ENCODE results near the gene TRIM16.
"Not testable (repeated sequence)": the region's sequence is repeated elsewhere in the genome, so short reads cannot be mapped to it uniquely, and the experiment has no call there.

Gene TRIM16

DNA sequence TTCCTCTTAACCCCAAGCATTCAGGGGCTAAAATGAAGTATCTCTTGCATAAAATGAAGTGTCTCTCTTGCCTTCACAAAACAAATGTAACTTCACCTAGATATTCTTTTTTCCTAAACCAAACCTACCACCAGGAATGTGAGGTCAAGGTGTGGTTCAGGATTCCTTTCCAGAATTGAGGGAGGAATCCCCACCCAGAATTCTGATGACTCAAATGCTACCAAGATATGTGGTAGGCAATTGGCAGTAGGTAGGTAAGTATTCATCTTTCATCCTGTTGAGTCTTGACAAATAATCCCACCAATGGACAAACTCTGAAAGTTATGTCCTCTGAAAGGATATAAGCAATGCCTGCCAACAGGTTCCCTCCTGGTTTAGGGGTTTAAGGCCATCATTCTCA lies 26.2 kb downstream of the TRIM16 start:
- DNase-seq: no peak

DNA sequence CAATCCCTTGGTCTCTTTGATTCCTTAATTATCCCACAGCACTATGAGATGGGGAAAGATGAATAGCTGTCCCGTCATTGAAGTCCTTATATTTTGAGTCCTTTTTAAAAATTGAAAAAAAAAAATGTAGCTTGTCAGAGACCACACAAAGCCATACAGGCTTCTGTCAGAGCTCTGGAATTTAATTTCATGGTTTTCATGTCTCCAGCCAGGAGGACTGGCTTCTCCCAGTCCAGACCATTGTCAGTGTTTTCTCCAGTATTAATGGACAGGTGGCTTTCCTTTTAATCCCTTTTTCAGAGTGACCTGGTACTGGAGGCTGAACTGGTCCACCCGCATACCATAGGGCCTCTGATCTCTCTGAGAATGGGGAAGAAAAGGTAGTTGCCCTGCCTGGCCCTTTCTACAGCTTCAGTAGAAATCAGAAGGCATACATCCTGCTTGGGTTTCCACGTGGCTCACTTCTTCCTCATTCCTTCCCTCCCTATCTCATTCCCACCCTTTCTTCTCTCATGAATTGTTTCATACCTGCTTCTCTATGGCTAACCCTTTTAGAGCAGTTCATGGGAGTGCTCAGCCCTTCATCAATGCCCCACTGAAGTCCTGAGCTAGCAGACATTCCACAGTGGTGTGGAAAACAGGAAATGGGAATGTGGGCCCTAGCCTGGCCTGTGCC lies 29.1 kb downstream of the TRIM16 start:
- no peak for DNase-seq

DNA sequence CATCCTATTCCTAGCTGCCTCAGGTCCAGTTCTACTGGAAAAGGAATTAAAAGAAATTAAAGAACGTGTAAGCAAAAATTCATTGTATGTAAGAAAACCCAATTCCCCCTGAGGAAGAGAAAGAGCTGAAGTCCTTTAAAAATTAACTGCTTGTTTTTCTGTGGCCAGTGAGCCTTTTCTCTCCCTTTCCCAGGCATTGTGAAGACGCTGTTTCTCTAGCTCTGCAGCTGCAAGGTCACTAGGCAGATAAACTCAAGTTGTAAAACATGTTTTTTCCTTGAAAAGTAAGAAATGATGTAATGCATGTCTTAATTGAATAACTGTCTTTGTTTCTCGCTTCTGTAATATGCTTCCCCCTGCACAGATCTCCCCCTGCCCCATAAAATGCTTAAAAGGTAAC lies 29.7 kb downstream of the TRIM16 start:
- not testable (repeated sequence) for DNase-seq

DNA sequence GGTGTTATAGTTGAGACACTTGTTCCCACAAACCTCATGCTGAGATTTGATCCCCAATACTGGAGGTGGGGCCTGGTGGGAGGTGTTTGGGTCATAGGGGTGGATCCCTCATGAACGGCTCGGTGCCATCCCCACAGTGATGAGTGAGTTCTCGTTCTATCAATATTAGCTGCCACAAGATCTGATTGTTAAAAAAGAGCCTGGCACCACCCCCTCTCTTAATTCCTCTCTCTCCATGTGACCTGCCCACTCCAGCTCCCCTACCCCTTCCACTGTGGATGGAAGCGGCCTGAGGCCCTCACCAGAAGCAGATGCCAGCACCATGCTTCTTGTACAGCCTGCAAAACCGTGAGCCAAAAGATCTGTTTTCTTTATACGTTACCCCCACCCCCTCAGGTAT lies 31.2 kb downstream of the TRIM16 start:
- DNase-seq: no peak

- peak; percentile 26 for DNase-seq
Observed at GRCh38 chr17:15651583-15652110, 32.5 kb downstream of the TRIM16 start.

DNA sequence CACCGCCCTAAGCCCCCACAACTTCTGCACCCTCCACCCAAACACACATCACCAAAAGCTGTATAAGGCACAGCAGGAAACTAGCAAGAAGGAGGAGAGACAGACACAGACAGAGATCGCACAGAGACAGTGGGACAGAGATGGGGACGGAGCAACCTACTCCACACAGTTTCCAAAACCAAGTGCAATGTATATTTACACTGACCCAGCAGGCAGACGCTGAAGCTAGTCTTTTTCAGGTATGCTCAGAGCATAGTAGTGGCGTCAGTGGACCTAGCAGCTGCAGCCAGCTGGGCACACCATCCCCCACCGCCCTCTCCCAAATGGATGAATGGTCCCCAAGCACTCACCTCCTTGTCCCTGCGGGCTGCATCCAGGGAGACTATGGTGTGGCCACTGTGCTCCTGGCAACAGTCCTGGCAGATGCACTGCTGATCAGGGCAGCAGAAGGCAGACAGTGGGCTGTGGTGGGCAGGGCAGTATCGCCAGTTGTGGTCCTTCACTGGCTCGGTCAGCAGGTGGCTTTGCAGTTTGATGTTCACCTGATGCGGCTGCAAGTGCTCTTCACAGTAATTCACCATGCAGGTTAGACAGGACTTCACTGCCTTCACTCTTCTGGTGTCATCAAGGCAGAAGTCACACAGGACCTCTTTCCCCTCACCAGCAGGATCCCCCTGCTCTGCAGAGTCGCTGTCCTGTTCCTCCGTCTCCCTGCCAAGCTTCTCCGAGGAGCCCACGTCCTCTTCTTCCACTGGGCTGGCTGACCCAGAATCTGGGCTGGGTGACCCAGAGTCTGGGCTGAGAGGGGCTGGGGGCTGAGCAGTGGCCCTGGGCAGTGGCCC lies 33.1 kb downstream of the TRIM16 start:
- DNase-seq: no peak

- DNase-seq: no peak
Observed at GRCh38 chr17:15649861-15650421, 34.2 kb downstream of the TRIM16 start.

DNA sequence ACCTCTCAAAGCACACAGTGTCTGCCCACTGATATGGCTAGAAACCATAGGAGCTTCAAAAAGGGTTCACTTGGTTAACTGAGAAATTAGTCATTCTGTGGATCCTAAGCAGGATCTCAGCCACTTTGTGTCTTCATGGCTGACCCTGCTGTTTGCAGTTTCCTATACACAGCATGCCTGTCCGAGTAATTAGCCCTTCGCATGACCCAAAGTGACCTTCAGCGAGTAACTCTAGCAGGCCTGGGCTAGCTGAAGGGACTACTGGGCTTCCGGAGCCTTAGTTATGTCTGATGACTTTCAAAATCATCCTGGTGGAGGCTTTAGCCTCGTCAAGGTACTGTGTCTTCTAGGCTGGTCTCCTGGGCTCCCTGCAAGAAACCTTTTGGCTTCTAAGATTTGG lies 35.7 kb downstream of the TRIM16 start:
- DNase-seq: no peak

- not testable (repeated sequence) for DNase-seq
Observed at GRCh38 chr17:15645942-15646312, 38.2 kb downstream of the TRIM16 start.

DNA sequence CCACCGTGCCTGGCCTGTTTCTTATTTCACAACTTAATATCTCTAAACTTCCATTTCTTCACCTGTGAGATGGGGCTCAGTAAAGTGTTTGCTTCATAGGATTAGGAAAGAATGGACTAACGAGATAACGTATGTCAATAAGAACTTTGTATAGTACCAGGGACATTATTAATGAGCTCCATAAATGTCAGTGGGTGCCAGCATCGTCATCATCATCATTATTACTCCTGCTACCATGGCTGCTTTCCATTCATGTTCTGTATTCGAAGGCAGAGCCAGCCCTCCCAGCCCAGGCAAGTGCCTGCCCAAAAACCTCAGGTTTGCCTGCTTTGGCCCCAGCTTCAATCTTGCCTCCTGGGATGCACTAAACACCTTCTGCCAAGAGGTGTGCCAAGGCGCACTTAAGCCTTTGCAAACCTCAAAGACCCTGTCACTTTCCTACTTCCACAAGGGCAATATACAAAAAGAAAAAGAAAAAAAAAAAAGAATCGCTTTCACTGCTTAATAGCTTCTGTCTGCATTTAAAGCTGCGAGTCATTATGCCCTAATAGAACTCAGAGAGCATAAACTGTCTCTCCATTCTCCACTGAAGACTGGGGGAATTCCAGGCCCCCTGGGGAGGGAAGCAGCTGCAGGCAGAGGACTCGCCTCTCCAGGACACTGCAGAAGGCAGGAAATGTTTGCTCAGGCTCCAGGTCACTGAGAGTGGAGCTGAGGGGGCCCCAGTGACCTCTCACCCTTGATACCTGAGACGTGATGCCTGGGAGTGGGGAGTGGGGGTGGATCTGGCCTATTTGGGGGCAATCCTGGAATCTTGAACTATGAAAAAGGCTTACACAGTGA lies 38.8 kb downstream of the TRIM16 start:
- DNase-seq: not testable (repeated sequence)

DNA sequence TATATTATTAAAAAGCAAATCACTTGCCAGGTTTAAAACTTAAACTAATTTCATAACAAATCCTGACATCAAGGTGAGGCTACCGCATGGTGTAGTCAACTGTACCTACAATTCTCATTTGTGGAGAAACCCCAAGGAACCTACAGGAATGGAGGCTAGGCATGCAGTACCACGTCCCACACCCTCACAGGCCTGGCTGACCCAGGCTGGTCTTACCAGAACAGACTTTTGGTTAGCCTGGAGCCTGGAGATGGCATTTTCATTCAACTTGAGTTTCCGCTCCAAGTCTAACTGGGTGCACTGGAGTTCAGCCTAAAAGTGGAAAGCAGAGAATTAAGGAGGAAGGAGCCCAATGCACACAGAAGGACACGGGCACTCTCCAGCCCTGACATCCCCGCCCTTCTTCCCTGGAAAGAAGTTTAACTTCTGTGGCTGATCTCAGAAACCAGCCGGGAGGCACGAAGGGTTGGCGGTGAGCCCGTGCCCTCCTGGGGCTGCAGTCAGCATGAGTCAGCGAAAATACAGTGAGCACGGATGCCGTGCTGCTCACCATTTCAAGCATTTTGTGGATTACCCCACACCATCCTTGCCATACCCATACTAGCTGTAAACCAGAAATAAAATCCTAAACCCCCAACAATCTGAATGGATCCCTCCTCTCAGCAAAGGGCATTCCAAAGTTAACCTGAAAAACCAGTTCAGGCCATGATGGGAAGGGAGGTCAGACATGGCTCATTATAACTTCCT lies 41.4 kb downstream of the TRIM16 start:
- not testable (repeated sequence) for DNase-seq

GRCh38 chr17:15642014-15642413 lies 42.1 kb downstream of the TRIM16 start:
- not testable (repeated sequence) for DNase-seq

GRCh38 chr17:15630930-15631453 lies 53.1 kb downstream of the TRIM16 start:
- not testable (repeated sequence) for DNase-seq

- not testable (repeated sequence) for DNase-seq
Observed at GRCh38 chr17:15629991-15630390, 54.1 kb downstream of the TRIM16 start.

DNA sequence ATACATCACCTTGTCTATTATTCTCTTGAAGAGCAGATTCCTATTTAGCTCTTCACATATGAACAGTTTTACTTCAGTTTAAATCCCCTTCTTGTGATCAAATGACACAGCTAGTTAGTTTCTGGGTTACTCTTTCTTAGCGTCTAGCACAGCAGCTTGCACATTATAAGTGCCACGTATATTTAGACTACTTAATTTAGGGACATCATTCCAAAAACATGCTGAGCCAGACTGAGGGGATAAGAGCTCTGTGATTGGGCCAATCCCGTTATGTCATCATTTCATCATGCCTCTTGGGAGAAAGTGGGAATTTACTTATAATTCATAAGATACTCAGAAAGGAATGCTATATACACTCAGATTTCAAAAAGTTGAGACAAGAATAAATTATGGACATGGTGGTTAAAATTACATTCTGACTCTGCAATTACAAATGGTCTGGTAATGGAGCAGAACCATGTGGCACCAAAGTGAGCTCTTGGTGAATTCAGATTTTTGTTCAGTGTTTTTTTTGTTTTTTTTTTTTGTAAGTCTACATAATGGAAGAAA lies 60.4 kb downstream of the TRIM16 start:
- not testable (repeated sequence) for DNase-seq

- DNase-seq: not testable (repeated sequence)
Observed at GRCh38 chr17:15623255-15623654, 60.9 kb downstream of the TRIM16 start.

GRCh38 chr17:15622124-15622523 lies 62.0 kb downstream of the TRIM16 start:
- DNase-seq: not testable (repeated sequence)

- DNase-seq: not testable (repeated sequence)
Observed at GRCh38 chr17:15619331-15620058, 64.6 kb downstream of the TRIM16 start, which contains the start of gene FBXW10B. Gene FBXW10B, minus strand, starts transcription at chr17:15619704. Its CDS starts 192 bp downstream, at chr17:15619512.

DNA sequence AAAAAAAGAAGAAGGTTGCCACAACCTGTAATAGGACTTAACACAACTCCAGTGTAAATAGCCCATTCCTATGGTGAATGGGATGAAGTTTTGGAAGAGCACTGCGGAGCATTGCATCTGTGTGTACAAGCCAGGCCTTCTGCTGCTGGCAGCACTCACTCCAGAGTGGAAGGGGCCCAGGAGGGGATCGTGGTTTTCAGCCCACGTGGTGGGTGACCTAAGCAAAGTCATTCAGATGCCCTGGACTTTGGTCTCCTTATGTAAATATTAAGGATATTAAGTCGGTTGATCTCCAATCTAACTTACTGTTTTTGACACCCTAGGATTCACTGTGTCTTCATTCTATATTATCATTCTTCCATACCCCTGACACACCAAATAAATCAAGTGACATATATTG lies 67.3 kb downstream of the TRIM16 start:
- not testable (repeated sequence) for DNase-seq

- not testable (repeated sequence) for DNase-seq
Observed at GRCh38 chr17:15615850-15616249, 68.3 kb downstream of the TRIM16 start.

Data from CD4-positive, alpha-beta T cell treated with Interleukin-21 for 1 hour (primary cell).